ENCODE results near the gene MAPKBP1. TPM values are rescaled to one million over a fixed set of nuclear protein-coding genes. Genes with fewer than 3 reads are reported as not detected.

The MAPKBP1 gene
- total and polyA plus RNA-seq, 9 donors, result 10.6 to 46.9 (median 38.9) TPM

DNA sequence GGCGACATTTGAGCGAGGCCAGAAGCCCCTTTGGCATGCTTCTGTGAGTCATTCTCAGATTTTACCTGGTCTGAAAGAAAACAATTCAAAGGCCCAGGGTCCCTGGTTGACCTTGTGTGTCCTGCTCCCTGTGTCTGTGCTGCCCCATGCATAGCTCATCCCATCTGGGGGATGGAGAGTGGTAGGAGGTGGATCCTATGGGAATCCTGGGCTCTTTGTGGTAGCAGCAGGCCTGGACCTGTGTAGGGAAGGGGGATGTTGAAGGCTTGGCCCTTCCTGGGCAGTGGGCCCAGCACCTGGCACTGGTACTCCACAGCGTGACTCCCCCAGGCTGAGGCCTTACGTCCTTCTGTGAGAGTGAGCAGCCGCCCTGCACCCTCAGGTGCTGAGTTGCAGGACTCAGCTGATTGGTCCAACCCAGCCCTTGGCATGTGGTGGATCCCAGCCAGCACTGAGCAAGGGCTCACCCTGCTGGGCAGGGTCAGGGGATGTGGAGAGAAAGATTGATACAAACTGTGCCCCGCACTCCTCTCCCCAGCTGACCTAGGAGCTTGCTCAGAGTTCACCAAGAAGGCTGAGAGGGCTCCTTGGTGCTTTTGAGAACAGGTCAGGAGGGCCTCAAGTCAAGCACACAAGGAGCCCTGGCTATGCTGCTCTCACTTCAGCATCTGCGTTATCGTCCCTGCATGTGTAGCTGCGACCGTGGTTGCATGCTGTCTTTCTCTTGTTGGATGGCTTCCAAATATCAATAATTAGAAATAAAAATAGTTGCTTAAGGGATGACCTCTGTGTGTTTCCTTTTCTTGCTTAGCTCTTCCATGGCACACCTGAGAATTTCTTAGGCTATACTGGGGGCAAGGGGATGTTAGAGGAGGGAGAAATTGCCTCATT is 32.3 kb downstream of the MAPKBP1 start:
- intact Hi-C loops (cut with DNase I), result no loop called here
- Histone ChIP-seq H3K4me3 (no peak overlapping the region), H3K9me3 (no peaks in the 10 kb centered on the region), H3K4me1 (ENCODE audit: insufficient read depth) (no peaks in the 10 kb centered on the region), H3K27ac (no peak overlapping the region), H3K27me3 (no peaks in the 10 kb centered on the region), H3K36me3 (no peaks in the 10 kb centered on the region)
- WGBS, 3 donors, result 81 to 83% (median 81%) methylated on average over 10 of the region's 10 CpGs
- no peak for DNase-seq
- no peak for TF ChIP-seq POLR2A (IDR thresholded peaks at IDR 0.05)
- TF ChIP-seq, protein P1, sequence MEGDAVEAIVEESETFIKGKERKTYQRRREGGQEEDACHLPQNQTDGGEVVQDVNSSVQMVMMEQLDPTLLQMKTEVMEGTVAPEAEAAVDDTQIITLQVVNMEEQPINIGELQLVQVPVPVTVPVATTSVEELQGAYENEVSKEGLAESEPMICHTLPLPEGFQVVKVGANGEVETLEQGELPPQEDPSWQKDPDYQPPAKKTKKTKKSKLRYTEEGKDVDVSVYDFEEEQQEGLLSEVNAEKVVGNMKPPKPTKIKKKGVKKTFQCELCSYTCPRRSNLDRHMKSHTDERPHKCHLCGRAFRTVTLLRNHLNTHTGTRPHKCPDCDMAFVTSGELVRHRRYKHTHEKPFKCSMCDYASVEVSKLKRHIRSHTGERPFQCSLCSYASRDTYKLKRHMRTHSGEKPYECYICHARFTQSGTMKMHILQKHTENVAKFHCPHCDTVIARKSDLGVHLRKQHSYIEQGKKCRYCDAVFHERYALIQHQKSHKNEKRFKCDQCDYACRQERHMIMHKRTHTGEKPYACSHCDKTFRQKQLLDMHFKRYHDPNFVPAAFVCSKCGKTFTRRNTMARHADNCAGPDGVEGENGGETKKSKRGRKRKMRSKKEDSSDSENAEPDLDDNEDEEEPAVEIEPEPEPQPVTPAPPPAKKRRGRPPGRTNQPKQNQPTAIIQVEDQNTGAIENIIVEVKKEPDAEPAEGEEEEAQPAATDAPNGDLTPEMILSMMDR (IDR thresholded peaks at IDR 0.05), result no peak

DNA sequence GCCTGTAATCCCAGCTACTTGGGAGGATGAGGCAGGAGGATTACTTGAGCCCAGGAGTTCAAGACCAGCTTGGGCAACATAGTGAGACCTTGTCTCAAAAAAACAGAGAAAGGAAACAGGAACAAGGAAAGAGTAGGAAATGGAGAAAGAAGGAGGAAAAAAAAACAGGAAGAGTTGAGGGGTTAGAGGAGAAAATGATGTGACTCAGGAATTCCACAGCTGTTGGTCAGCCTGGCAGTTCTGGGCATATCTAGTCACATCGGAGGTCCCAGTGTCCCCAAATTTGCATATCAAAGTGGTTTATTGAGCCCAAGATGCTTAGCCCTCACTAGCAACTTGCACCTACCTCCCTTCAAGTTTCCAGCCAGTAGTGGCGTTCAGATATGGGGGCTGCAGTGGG is 34.8 kb downstream of the MAPKBP1 start:
- Histone ChIP-seq H3K4me1 (ENCODE audit: insufficient read depth) (no peaks in the 10 kb centered on the region), H3K9me3 (no peaks in the 10 kb centered on the region), H3K36me3 (no peaks in the 10 kb centered on the region), H3K27ac (no peak overlapping the region), H3K27me3 (no peaks in the 10 kb centered on the region), H3K4me3 (no peak overlapping the region)
- no peak for DNase-seq
- WGBS, 3 donors, result 87 to 91% (median 89%) methylated on average over 2 of the region's 2 CpGs
- intact Hi-C loops (cut with DNase I), result no loop called here
- TF ChIP-seq EP300 (IDR thresholded peaks at IDR 0.05), result no peak

DNA sequence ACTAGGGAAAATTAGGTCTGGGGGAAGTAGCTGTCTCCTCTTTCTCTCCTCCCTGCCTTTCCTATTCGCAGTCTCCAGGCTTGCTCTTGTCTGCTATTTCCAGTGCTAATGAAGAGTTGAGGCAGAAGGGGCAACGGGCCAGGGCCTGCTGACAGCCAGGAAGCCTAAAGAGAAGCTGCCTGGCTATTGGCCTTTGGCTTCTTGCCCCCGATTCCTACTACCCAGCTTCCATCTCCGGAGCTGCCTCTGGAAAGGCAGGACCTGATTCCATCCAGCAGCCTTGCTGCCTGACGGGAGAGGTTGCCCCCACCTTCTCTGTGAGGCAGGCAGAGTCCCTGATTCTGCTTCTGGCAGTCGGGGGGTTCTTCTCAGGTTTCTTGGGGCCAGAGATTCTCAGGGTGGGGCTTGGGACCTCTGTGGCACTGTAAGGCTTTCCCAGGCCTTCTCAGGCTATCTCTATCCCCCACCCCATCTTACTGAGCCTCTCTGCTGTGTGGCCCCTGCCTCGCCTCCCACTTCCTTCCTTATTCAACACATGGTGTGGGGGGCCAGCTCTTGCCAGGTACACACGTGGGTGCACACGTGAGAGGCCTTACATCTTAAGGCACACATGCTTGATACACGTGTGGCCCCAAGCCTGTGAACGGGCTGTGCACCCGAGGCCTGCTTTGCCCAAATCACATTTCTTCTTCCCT is 35.4 kb downstream of the MAPKBP1 start:
- Histone ChIP-seq H3K4me3 (no peak overlapping the region), H3K27me3 (no peaks in the 10 kb centered on the region), H3K4me1 (ENCODE audit: insufficient read depth) (no peaks in the 10 kb centered on the region), H3K9me3 (no peaks in the 10 kb centered on the region), H3K27ac (no peak overlapping the region), H3K36me3 (no peaks in the 10 kb centered on the region)
- 63 to 69% (median 68%) methylated on average over 12 of the region's 12 CpGs for whole genome bisulfite sequencing, 3 donors
- intact Hi-C loops (cut with DNase I), result loop anchor here (2.0 to 10.0 kb wide), 6 partner anchors 37 to 255 kb away; partner anchors contain the start of genes TYRO3 (in 3 of the 4) and MAPKBP1 (in 1 of the 4)
- DNase-seq, result no peak
- TF ChIP-seq, protein P1 (IDR thresholded peaks at IDR 0.05), result no peak
- no peak for TF ChIP-seq POLR2A (IDR thresholded peaks at IDR 0.05)
- TF ChIP-seq EP300 (IDR thresholded peaks at IDR 0.05), result no peak

DNA sequence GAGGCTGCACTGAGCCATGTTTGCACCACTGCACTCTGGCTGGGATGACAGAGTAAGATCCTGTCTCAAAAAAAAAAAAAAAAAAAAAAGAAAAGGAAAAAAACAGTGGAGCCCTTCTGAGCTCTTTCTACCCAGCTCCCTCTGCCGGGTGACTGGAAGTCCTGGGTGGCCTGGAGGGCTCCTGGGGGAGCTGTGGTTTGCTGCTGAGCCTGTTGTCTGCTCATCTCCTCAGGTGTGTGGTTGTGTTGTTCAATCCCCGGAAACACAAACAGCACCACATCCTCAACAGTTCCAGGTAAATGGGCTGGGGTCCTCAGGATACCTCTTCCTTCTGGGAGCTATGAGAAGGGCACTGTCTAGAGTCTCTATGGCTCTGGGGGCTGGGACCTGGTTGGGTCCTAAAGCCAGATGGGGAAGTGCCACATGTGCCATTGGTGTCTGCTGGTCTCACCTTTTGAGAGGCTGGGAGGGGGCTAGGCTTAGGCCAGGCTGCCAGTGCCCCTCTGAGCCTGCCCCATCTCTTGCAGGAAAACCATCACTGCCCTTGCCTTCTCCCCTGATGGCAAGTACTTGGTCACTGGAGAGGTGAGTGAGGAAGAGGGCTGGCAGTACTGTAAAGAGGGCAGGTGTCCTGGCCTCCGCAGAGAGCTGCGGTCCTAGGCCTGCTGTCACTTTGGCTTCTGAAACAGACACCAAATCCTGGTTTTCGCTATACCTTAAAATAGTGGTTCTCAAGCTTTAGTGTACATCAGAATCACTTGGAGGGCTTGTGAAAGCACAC is 36.6 kb downstream of the MAPKBP1 start:
- no peaks in the 10 kb centered on the region for H3K36me3 ChIP-seq
- no peaks in the 10 kb centered on the region for H3K9me3 ChIP-seq
- no peaks in the 10 kb centered on the region for H3K4me1 ChIP-seq (ENCODE audit: insufficient read depth)
- H3K27me3 ChIP-seq, result no peaks in the 10 kb centered on the region
- H3K27ac ChIP-seq, result no peak overlapping the region
- intact Hi-C loops (cut with DNase I), result loop anchor here (2.0 to 10.0 kb wide), 6 partner anchors 38 to 256 kb away; partner anchors contain the start of genes TYRO3 (in 3 of the 4) and MAPKBP1 (in 1 of the 4)
- H3K4me3 ChIP-seq, result no peak overlapping the region
- 87 to 90% (median 89%) methylated on average over 5 of the region's 5 CpGs for WGBS, 3 donors
- no peak for DNase-seq
- TF ChIP-seq, protein P1 (IDR thresholded peaks at IDR 0.05), result no peak
- no peak for TF ChIP-seq POLR2A (IDR thresholded peaks at IDR 0.05)
- no peak for TF ChIP-seq EP300 (IDR thresholded peaks at IDR 0.05)
